OCI-M1 (cell line): ENCODE data around the gene PTPN9.

Experiments
- DNase-seq: peaks from one replicate; lab custom pipeline; 2025; lab: John Stamatoyannopoulos, UW

The PTPN9 gene

DNA sequence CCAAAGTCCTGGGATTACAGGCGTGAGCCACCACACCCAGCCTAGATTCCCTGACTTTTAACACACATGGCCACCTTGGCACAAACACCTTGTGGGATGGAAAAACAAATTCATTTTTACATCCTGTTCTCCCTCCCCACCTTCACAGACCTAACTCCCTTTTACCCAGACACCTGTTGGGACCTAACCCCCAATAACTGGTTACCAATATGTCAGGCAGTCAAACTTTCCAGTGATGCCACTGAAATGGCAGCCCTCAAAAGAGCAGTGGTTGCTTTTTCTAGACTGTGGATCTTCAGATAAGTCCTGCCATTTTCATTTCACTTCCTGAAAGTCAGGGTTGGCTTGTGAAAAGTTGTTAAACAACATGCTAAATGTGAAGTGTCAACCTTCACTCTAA is 162.5 kb downstream of the PTPN9 start:
- no peak for DNase-seq
